SK-N-SH treated with all-trans-retinoic acid at 6 μM for 48 hours (cell line): ENCODE data around the gene PBX2.

ENCODE experiments used
- ATAC-seq: fragments of 200-7000 bp; cut with Tn5 transposase; 3 replicates; pipeline ENCODE4 v1.9.1; 2020; ENCODE audit warnings: mild to moderate bottlenecking, moderate library complexity
- ARNTL ChIP-seq: fragments of 450-650 bp; formaldehyde crosslinking; IDR thresholded peaks from 2 replicates; pipeline ENCODE4 v1.5.0; 2020; ENCODE audit warnings: low read depth, mild to moderate bottlenecking, moderate library complexity, borderline replicate concordance
- BACH2 ChIP-seq: fragments of 250-450 bp; sonication (Bioruptor Pico); IDR thresholded peaks from 2 replicates; pipeline ENCODE4 v1.9.0; 2021; ENCODE audit warnings: mild to moderate bottlenecking, borderline replicate concordance
- CSDC2 ChIP-seq: fragments of 250-450 bp; sonication (Bioruptor Pico); IDR thresholded peaks from 2 replicates; pipeline ENCODE4 v1.5.0; 2020; ENCODE audit warnings: mild to moderate bottlenecking, moderate library complexity
- GLIS3 ChIP-seq: fragments of 250-450 bp; sonication (Bioruptor Pico); IDR thresholded peaks from 2 replicates; pipeline ENCODE4 v1.5.0; 2020; ENCODE audit warnings: mild to moderate bottlenecking, moderate library complexity
- ISL1 ChIP-seq: fragments of 250-450 bp; sonication (Bioruptor Pico); IDR thresholded peaks from 2 replicates; pipeline ENCODE4 v2.1.2; 2022; ENCODE audit warnings: mild to moderate bottlenecking, moderate library complexity
- PATZ1 ChIP-seq: fragments of 250-450 bp; sonication (Bioruptor Pico); IDR thresholded peaks from 2 replicates; pipeline ENCODE4 v1.8.0; 2020; ENCODE audit warnings: mild to moderate bottlenecking, moderate library complexity, borderline replicate concordance
- POU6F1 ChIP-seq: fragments of 250-450 bp; sonication (Bioruptor Pico); IDR thresholded peaks from 2 replicates; pipeline ENCODE4 v1.8.0; 2021; ENCODE audit warnings: low read depth, mild to moderate bottlenecking, moderate library complexity, borderline replicate concordance
- RARB ChIP-seq: fragments of 250-450 bp; sonication (Bioruptor Pico); IDR thresholded peaks from 2 replicates; pipeline ENCODE4 v1.8.0; 2021; ENCODE audit warnings: mild to moderate bottlenecking, moderate library complexity
- SNAI2 ChIP-seq: fragments of 250-450 bp; sonication (Bioruptor Pico); IDR thresholded peaks from 2 replicates; pipeline ENCODE4 v1.5.0; 2020; ENCODE audit warnings: mild to moderate bottlenecking, moderate library complexity
- TCF4 ChIP-seq: fragments of 250-450 bp; sonication (Bioruptor Pico); IDR thresholded peaks from 2 replicates; pipeline ENCODE4 v1.8.0; 2021; ENCODE audit warnings: mild to moderate bottlenecking, moderate library complexity, borderline replicate concordance
- TOX ChIP-seq: fragments of 250-450 bp; sonication (Bioruptor Pico); IDR thresholded peaks from 2 replicates; pipeline ENCODE4 v1.8.0; 2021; ENCODE audit warnings: mild to moderate bottlenecking, moderate library complexity, borderline replicate concordance
- ZC3H10 ChIP-seq: fragments of 250-450 bp; sonication (Bioruptor Pico); IDR thresholded peaks from 2 replicates; pipeline ENCODE4 v1.5.1; 2021; ENCODE audit warnings: mild to moderate bottlenecking, moderate library complexity
- ZFP3 ChIP-seq: fragments of 250-450 bp; sonication (Bioruptor Pico); IDR thresholded peaks from 2 replicates; pipeline ENCODE4 v1.5.0; 2020; ENCODE audit warnings: mild to moderate bottlenecking, moderate library complexity
- ZFP30 ChIP-seq: fragments of 450-650 bp; formaldehyde crosslinking; IDR thresholded peaks from 2 replicates; pipeline ENCODE4 v1.5.0; 2022; ENCODE audit warnings: mild to moderate bottlenecking, moderate library complexity
- ZNF565 ChIP-seq: fragments of 450-650 bp; formaldehyde crosslinking; conservative IDR thresholded peaks from 2 replicates; pipeline ENCODE4 v1.5.0; 2020; ENCODE audit warnings: low read depth, mild to moderate bottlenecking, moderate library complexity
- ZNF70 ChIP-seq: fragments of 450-650 bp; formaldehyde crosslinking; IDR thresholded peaks from 2 replicates; pipeline ENCODE4 v1.5.0; 2020; ENCODE audit warnings: mild to moderate bottlenecking, moderate library complexity
- ZNF8 ChIP-seq: fragments of 450-650 bp; formaldehyde crosslinking; IDR thresholded peaks from 2 replicates; pipeline ENCODE4 v1.5.0; 2020; ENCODE audit warnings: mild to moderate bottlenecking, moderate library complexity
- TF ChIP-seq, protein P1 (sequence below): fragments of 250-450 bp; sonication (Bioruptor Pico); IDR thresholded peaks from 2 replicates; pipeline ENCODE4 v1.5.0; 2020; ENCODE audit warnings: mild to moderate bottlenecking, moderate library complexity
- TF ChIP-seq, protein P2 (sequence below): fragments of 250-450 bp; sonication (Bioruptor Pico); IDR thresholded peaks from 2 replicates; pipeline ENCODE4 v1.5.1; 2020; ENCODE audit warnings: low read depth, mild to moderate bottlenecking, moderate library complexity

The PBX2 gene

GRCh38 chr6:32224696-32225095 is 34.7 kb upstream of the PBX2 start:
- no peak for ATAC-seq
- no peak for TF ChIP-seq ARNTL (CRISPR knock-in tag)
- no peak for TF ChIP-seq ISL1 (CRISPR knock-in tag)

GRCh38 chr6:32223258-32224235 is 33.5 kb upstream of the PBX2 start, which contains the start of gene NOTCH4:
TSS of gene NOTCH4 (minus strand) at chr6:32224067. CDS start at chr6:32223928, 139 bp downstream.
- no peak for ATAC-seq

DNA sequence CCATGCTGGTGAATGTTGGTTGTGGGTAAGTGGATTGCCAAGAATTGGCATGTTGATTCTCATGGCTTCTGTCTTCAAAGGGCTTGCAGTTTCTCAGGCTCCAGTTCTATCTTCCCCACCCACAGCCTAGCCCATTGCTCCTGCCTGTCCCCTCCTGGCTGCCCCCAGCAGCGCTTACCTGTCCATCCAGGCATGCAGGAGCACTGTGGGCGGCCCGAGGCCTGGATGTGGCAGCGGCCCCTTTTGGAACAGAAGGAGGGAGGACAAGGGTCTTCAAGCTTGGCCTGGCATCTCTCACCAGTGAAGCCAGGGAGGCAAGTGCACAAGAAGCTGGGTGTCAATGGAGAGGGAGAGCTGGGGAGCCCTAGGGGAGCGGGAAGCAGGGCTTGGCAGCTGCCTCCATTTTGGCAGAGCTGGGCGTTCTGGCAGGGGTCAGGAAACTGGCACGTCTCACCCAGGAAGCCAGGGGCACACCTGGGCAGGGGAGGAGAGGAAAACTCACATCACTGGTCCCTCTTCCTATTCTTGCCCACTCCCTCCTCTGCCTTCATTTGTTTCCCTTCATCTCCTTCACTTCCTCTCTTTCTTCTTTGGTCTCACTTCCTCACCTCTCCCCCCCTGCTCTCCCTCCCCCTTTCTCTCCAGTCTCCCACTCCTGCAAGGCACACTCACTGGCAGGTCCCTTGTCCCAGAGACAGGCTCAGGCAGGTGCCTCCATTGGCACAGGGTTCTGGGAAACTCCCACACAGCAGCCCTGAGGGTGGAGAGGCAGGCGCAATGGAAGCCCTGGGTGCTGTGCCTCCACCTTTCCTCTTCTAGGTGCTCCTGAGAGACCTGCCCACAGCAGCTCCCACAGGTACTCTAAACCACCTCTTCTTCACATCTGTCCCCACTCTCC is 32.6 kb upstream of the PBX2 start:
- TF ChIP-seq ARNTL (CRISPR knock-in tag), result no peak
- TF ChIP-seq ZC3H10 (CRISPR knock-in tag), result no peak
- no peak for TF ChIP-seq CSDC2 (CRISPR knock-in tag)
- no peak for TF ChIP-seq ZFP30 (CRISPR knock-in tag)
- no peak for TF ChIP-seq TOX (CRISPR knock-in tag)
- no peak for TF ChIP-seq ZNF70
- no peak for TF ChIP-seq RARB (CRISPR knock-in tag)
- TF ChIP-seq BACH2 (CRISPR knock-in tag), result no peak
- no peak for TF ChIP-seq ISL1 (CRISPR knock-in tag)
- TF ChIP-seq, protein P1, sequence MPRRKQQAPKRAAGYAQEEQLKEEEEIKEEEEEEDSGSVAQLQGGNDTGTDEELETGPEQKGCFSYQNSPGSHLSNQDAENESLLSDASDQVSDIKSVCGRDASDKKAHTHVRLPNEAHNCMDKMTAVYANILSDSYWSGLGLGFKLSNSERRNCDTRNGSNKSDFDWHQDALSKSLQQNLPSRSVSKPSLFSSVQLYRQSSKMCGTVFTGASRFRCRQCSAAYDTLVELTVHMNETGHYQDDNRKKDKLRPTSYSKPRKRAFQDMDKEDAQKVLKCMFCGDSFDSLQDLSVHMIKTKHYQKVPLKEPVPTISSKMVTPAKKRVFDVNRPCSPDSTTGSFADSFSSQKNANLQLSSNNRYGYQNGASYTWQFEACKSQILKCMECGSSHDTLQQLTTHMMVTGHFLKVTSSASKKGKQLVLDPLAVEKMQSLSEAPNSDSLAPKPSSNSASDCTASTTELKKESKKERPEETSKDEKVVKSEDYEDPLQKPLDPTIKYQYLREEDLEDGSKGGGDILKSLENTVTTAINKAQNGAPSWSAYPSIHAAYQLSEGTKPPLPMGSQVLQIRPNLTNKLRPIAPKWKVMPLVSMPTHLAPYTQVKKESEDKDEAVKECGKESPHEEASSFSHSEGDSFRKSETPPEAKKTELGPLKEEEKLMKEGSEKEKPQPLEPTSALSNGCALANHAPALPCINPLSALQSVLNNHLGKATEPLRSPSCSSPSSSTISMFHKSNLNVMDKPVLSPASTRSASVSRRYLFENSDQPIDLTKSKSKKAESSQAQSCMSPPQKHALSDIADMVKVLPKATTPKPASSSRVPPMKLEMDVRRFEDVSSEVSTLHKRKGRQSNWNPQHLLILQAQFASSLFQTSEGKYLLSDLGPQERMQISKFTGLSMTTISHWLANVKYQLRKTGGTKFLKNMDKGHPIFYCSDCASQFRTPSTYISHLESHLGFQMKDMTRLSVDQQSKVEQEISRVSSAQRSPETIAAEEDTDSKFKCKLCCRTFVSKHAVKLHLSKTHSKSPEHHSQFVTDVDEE, result no peak
- TF ChIP-seq ZNF8, result no peak
- TF ChIP-seq GLIS3 (CRISPR knock-in tag), result no peak
- ATAC-seq, result no peak

More at GRCh38 chr6:32223258-32224235, 33.5 kb upstream of the PBX2 start, which contains the start of gene NOTCH4:
- TF ChIP-seq GLIS3 (CRISPR knock-in tag) (no peak), RARB (CRISPR knock-in tag) (no peak), PATZ1 (CRISPR knock-in tag) (no peak), ZNF565 (CRISPR knock-in tag) (no peak), SNAI2 (CRISPR knock-in tag) (no peak), ZC3H10 (CRISPR knock-in tag) (no peak), ZNF8 (no peak), TCF4 (CRISPR knock-in tag) (no peak), ZFP3 (CRISPR knock-in tag) (no peak), POU6F1 (CRISPR knock-in tag) (no peak)
- TF ChIP-seq, protein P2, sequence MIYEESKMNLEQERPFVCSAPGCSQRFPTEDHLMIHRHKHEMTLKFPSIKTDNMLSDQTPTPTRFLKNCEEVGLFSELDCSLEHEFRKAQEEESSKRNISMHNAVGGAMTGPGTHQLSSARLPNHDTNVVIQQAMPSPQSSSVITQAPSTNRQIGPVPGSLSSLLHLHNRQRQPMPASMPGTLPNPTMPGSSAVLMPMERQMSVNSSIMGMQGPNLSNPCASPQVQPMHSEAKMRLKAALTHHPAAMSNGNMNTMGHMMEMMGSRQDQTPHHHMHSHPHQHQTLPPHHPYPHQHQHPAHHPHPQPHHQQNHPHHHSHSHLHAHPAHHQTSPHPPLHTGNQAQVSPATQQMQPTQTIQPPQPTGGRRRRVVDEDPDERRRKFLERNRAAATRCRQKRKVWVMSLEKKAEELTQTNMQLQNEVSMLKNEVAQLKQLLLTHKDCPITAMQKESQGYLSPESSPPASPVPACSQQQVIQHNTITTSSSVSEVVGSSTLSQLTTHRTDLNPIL, result no peak
